SW 1271 (cell line): ENCODE measurements around the gene PODNL1.
A peak's percentile ranks its signal among the peaks of the same experiment; 100 is the strongest.

Experiments
- DNase-seq, 2 experiments: peaks; one replicate each; lab custom pipeline; 2025; lab: John Stamatoyannopoulos, UW

PODNL1 gene

DNA sequence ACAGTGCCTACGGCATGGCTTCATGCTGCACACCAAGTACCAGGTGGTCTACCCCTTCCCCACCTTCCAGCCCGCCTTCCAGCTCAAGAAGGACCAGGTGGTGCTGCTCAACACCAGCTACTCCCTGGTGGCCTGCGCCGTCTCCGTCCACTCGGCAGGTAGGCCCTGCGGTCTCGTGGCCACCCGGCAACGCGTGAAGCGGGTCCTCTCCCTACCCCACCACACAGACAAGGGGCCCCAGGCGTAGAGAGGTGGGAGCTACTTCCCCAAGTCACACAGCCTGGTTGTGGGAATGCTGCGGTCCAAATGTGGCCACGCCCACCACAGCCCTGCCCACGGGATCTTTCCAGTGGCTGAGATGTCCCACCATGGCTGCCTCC lies 18.1 kb upstream of the PODNL1 start:
- no peak for DNase-seq

- DNase-seq, result no peak
These were observed 17.6 kb upstream of the PODNL1 start for GRCh38 chr19:13955662-13956364.

DNA sequence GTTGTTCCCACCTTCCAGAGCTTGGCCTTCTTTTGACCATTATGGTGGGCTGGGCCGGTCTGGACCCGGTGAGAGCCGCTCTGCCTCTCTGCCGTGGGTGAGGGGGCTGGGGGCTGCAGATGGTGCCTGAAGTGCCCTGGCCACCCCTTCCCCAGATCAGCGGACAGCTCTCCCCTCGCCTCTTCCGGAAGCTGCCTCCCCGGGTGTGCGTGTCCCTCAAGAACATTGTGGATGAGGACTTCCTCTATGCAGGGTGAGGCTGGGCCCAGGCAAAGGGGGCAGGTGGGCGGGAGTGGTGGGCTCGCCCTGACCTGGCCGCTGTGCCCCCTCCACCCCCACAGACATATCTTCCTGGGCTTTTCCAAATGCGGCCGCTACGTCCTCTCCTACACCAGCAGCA lies 16.0 kb upstream of the PODNL1 start:
- DNase-seq, result no peak

DNA sequence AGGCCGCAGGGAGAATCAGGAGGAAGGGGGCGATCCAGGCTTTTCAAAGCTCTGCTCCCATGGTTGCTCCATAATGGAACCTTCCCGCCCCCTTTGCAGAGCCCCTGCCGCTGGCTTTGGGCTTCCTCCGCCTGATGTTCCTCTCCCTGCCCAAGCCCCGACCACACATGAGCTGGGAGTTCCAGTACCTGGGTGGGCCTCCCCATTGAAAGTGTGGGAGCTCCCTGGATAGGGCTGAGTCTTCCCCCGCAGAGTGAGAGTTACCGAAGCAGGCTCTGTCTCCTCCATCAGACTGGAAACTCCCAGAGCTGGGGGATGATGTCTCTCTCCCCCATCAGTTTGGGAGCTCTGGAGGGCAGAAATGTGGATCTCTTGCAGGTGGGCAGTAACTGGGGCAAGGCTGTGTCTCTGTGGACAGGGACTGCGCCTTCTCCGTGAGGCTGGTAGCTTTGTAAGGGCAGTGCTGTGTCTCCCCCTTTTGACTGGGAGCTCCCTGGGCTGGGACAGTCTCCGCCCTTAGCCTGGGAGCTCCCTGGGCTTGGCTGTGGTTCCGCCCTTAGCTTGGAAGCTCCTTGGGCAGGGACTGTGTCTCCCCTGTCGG lies 14.8 kb upstream of the PODNL1 start:
- DNase-seq, result peak in 1 of 2 experiments; percentile 26

- DNase-seq, result peak; percentile 96 to 99
These were observed 14.1 kb upstream of the PODNL1 start, which contains the start of gene DCAF15 for GRCh38 chr19:13952154-13952930. Gene DCAF15 (plus strand): TSS chr19:13952509. CDS start chr19:13952513, 4 bp downstream.

GRCh38 chr19:13951799-13952153 lies 13.6 kb upstream of the PODNL1 start:
- DNase-seq, result no peak

- DNase-seq, result no peak
These were observed 12.8 kb upstream of the PODNL1 start for GRCh38 chr19:13951043-13951442.

DNA sequence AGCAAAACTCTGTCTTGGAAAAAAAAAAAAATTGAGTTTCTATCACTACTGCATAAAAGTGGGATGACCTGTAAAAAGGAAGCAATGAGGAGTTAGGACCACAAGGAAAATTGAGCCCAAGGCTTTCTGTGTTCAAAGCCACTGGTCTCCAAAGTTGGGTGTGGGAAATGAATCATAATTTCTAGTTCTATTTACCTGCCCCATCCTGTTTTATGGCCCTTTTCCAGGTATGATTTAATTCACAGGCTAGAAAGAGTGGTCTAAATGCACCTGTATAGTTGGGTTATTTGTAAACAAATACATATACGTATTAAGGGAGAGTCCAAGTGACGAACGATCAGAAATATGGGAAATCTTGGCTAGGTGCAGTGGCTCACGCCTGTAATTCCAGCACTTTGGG lies 8.2 kb upstream of the PODNL1 start:
- no peak for DNase-seq

DNA sequence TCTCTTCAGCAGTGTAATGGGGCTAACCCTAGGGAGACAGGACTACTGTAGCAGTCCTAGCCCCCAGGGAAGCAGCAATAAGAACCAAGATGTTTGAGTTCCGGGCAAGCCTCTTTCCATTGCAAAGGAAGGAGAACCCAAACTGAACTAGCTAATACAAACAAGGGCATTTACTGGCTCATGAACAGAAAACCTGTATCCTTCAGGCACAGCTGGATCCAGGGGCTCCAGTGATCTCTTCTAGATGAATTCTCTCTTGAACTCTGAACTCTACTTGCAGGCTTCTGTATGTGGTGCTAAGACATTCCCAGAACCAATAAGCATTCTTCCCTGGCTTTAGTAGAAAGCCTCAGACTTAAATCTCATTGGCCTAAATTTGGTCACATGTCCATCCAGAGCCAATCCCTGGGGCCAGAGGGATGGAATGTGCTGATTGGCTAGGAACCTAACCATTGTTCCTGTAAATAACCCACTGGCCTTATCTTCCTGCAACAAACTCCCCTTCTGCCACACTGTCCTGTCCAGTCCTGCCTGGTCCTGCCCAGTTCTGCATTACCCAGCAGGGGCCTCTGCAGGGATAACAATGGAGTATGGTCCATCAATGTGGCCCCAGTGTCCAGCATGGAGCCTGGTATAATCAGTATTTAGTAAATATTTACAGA lies 3.9 kb upstream of the PODNL1 start:
- DNase-seq, result no peak

GRCh38 chr19:13937479-13938300 lies 527 bp downstream of the PODNL1 start:
- no peak for DNase-seq

- no peak for DNase-seq
These were observed 2.3 kb downstream of the PODNL1 start for GRCh38 chr19:13935765-13936510.

DNA sequence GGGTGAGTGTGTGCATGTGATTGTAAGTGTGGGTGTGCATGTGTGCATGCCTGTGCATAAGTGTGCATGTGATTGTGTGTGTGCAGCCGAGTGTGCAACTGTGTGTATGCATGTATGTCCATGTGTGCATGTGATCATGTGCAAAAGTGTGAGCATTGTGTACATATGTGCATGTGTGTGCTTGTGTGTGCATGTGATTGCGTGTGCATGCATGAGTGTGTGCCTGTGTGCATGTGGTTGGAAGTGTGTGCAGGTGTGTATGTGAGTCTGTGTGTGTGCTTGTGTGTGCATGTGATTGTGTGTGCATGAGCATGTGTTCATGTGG lies 3.5 kb downstream of the PODNL1 start:
- no peak for DNase-seq

- DNase-seq, result no peak
These were observed 5.3 kb downstream of the PODNL1 start for GRCh38 chr19:13932911-13933393.

DNA sequence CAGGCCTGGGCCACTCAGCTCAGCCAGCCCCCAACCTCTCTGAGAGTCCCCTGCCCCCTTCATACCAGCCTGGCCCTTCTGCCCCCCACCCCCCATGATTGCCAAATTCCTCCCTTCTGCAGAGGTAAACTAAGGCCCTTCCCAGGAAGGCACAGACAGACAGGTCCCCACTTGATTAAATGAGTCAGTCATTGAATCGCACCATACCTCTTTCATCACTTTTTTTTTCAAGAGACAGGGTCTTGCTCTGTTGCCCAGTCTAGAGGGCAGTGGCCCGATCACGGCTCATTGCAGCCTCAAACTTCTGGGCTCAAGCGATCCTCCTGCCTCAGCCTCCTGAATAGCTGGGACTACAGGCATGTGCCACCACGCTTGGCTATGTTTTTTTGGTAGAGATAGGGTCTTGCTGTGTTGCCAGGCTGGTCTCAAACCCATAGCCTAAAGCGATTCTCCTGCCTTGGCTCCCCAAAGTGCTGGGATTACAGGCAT lies 6.0 kb downstream of the PODNL1 start:
- no peak for DNase-seq

DNA sequence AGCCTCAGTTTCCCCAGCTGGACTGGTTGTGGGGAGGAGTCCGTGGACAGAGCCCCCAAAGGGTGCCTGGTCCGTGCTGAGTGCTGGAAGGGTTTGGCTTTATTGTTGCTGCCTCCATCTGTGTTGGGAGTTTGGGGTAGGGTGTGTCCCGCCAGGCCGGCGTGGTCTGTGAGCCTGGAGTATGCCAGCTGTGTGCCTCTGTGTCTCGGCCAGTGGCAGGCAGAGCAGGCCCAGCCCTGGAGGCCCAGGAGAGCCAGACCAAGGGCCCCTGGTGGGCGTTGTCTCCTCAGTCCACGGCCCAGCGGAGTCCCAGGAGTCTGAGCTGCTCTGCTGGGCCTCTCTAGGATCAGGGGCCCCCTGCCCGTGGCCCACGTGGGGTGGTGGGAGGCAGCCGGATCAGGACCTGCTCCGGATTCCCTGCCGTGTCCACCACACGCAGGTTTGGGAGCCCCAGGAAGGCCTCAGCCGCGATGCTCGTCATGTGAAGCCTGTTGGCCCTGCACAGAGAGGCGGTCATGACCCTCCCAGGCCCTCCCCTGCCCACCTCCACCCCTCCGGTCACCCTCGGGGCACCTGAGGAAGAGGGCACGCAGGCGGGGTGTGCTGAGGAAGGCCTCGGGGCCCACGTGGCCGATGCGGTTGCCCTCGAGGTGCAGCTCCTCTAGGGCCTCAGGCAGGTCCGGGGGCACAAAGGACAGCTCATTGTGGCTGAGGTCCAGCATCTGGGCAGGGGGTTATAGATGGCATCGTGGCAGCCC lies 6.6 kb downstream of the PODNL1 start:
- no peak for DNase-seq

DNA sequence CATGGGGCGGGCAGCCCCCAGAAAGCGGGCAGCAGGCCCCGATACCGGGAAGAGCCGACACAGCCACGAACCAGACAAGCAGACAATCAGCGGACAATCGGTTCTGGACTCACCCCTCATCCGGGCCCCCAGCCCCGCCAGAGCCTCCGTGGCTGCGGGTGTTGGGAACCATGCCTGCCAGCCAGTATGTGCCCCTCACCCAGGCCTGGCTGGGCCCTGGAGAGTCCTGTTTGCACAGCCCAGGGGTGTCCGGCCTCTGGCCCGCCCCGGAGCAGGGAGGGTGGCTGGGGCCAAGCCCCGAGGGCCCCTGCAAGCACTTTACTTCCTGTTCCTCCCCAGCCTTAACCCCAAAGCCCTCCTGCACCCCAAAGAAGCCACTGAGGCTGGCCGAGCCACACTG lies 7.8 kb downstream of the PODNL1 start:
- no peak for DNase-seq

DNA sequence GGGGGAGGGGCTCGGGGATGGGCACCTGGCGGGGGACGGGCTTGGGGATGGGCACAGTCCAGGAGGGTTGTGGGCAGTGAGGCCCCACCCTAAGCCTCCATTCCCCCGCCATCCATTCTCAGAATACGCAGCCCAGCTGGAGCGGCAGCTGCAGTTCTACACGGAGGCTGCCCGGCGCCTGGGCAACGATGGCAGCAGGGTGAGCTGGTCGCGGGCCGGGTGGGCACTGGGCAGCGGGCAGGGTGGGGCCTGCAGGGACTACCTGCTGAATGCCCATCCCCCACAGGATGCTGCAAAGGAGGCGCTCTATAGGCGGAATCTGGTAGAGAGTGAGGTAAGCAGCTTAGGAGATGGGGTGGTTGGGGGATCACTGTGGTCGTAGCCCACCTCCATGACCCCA lies 8.3 kb downstream of the PODNL1 start:
- DNase-seq, result no peak

DNA sequence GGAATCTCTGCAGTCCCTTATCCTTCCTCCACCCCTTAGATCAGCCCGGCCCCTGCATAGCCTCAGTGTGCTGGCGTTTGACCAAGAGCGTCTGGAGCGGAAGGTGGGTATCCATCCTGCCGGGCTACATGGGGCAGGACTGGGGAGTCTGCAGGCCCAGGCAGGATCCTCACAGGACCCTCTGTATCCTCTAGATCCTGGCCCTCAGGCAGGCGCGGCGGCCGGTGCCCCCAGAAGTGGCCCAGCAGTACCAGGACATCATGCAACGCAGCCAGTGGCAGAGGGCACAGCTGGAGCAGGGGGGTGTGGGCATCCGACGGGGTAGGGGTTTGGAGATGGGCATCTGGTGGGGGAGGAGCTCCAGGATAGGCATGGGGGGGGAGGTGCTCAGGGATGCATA lies 8.9 kb downstream of the PODNL1 start:
- no peak for DNase-seq

DNA sequence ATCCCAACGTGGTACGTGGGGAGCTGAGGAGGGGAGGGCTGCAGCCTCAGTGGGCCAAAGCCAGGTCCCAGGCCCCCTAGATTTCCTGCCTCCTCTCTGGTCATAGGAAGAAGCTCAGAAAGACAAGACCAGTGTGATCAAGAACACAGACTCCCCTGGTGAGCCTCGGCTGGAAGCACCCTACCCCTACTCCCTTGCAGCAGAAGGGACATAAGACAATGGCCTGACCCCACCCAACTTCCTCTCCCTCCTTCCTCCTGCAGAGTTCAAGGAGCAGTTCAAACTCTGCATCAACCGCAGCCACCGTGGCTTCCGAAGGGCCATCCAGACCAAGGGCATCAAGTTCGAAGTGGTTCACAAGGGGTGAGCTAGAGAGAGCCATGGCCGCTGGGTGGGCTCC lies 11.5 kb downstream of the PODNL1 start:
- DNase-seq, result no peak

GRCh38 chr19:13926010-13926409 lies 12.2 kb downstream of the PODNL1 start:
- no peak for DNase-seq
